ENCODE results near the gene AGAP1.

Gene AGAP1

DNA sequence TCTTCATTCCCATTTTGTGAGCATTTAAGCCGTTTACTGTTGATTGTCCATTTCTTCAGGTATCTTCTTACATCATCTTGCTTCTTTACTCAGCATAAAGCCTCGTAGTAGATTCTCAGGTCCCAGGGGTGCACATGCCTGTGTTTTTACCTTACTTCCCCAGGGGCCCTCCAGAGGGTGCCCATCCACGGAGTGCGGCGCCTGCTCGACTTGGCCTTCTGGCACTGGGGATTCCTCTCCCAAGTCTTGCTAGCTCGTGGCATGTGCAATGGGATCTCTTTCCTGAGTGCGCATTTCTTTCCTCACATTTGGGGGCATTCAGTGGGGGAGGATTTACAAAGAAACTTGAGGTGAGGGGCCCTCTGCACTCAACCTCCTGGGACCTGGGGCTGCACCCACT, 148.1 kb downstream of the AGAP1 start:
- DNase-seq: no peak

DNA sequence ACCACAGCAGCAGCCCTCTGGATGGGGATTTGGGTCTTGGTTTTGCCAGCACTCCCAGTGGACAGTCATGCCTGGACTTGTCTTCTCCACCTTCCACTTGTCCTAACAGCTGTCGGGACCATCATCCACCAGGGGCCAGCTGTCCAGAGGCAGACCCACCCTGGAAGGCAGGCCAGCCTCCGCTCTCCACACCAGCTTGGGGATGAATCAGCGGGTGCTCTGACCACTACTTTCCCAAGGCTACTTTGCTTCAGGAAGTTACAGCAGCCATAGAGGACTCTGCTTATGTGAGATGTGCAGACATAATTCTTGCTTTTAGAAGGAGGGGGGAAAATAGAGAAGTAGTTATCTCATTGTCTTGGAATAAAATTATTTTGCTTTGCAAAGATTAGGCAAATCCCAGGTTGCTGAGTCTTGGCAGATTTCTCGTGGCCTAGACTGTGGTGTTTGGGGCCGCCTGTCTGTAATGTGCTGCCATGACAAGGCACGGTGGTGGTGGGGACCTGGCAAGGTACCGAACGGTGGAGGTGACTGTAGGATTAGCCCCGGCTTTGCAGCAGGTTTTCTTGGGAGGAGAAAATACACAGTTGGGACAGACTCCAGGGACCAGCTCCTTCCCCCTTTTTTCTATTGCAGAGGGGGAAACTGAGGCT, 148.7 kb downstream of the AGAP1 start:
- no peak for DNase-seq

DNA sequence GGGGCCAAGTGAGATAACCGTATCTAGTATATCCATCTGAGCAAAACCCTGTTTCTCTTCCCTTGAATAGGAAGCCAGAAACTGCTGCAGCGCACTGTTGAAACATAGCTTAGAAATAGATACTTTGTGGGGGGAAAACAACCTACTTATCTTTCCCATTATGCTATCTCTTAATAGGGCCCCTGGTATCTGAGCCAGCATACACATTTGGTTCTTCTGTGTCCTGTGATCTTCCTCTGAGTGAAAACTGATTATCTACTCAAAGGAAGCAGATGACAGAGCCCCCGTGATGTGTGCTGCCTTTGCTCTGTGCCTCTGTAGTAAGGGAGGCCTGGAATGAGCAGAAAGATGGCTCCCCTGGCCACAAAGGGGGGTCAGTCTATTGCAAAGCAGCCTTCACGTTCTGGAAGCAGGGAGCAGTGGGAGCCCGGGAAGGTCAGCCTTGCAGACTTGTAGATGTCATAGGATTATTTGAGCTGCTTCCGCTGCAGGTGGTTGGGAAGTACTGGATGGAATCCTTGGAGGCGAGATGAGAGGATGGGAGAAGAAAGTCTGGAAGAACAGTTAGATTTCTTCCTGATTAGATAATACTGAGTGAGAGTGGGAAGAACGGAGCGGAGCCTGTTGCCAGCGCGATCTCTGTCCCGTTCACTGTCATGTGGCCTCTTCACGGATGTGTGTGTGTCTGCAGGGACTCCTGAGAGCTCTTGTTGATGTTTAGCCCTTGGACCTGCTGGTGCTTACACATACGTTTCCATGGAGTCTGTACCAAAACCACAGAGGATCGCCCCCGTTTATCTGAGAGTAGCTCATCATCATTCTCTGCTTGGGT, 150.1 kb downstream of the AGAP1 start:
- DNase-seq: no peak

DNA sequence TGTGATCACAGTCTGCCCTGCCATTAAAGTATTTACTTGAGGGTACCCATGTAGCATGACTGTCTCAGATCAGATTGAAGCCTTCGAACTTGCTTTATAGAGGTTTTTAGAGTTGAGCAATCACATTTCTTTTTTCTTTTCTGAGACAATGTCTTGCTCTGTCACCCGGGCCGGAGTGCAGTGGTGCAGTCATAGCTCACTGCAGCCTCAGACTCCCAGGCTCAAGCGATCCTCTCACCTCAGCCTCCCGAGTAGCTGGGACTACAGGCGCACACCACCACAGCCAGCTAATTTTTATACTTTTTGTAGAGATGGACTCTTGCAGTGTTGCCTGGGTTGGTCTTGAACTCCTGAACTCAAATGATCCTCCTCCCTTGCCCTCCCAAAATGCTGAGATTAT, 153.4 kb downstream of the AGAP1 start:
- no peak for DNase-seq

DNA sequence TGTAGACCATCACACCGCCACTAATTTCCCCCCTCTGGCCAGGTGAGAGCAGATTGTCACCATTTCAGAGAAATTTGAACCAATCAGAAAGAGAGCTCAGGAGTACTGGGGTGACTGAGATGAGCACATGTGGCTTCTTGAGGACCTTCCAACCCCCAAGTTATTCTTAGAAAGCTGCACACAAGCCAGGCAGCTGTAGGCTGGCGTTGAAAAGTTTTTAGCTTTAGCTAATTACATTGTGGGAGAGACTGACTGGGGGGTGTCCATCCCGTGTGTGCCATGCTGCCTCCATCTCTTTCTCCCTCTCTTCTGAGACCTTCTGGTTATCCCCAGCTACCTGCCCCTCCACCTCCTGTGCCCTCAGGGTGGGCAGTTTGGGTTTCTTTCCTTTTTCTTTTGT, 154.0 kb downstream of the AGAP1 start:
- no peak for DNase-seq

DNA sequence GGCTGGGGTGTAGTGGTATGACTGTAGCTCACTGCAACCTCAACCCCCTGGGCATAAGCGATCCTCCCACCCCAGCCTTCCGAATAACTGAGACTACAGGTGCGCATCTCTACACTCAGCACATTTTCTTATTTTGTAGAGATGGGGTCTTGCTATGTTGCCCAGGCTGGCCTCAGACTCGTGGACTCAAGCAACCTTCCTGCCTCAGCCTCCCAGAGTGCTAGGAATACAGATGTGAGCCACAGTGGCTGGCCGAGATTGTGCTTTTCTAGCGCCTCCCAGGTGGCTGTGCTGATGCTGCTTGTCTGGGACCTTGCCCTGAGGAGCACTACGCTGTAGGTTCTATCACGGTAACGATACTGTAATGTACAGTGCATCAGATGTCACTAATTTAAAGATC, 155.6 kb downstream of the AGAP1 start:
- no peak for DNase-seq

DNA sequence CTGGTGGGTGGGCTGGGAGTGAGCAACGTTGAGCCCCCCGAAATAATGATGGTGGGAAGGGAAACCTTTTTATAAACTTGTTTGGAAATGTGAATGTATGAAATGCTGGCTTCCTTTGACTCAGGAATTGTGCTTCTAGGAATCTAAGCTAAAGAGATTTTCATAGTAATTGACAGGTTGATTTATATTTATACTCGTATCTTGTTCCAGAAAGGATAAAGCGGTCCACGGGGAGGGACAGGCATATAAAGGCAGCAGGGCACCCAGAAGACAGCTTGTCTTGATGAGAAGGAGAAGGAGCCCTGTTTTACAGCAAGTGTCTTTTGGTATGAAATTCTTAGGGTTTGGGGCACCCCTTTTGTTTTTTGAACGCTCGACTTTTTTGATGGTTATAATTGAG, 157.8 kb downstream of the AGAP1 start:
- no peak for DNase-seq

DNA sequence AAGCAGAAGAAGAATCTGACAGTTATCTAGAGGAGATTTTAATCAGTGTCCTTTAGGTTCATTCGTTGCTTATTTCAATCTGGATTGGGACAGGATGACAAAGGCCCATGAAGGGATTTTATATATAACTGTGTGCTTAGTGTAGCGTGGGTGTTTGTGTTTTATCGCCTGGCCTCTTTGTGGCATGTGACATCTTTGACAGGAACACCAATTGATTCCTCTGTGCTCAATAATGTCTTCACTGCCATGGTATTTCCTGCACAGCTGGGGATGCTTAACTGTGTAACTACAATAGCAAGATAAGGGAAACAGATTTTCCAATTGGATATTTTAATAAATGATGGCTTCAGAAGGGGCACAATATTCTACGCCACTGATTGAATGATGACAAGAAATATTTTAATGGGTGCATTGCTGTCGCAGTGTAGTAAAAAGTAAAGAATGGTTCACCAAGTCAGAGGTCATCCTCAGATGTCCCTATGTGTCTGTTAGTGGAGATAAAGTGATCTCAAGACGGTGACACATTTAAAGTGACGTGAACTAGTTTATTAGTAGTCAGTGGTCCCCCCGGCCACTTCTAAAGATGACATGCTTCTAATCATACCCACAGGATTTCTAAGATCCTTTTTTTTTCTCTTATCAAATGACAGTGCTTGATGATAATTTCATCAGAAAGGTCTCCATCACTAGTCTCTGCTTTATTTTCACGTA, 160.4 kb downstream of the AGAP1 start:
- DNase-seq: no peak

DNA sequence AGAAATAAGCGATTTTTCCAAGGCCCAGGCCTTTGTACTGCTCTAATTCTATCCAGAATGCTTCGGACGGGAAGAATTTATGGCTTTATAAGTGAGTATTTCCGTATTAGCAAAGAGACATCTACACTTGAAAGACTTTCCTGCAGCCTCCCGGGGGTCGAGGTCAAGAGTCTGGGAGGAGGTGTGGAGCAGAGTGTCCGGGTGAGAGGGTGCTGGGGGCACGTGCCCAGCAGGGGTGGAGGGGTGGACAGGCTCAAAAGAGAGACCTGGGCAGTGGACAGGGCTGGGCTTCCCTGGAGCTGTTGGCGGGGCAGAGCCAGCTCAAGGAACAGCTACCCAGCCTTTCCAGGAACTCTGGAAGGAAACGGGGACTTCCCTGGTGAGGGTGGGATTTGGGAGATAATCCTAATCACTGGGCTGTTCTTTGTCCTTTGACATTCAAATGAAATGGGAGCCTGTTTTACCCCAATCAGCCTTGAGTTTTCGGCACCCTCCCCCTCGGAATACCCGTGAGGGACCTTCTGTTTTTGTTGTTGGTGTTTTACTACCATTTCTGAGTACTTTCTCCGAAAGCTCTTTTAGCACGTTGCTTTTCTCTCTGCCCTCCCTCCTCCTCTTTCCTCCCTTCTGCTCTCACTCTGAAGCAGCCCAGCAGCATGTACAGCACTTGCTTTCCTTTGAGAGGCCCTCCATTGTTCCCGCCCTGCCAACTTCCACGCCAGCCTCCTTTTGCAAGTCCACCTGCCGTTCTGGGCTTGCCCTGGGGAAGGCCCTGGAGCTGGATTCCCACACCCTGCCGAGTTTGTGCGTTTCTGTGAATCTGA, 164.7 kb downstream of the AGAP1 start:
- no peak for DNase-seq

DNA sequence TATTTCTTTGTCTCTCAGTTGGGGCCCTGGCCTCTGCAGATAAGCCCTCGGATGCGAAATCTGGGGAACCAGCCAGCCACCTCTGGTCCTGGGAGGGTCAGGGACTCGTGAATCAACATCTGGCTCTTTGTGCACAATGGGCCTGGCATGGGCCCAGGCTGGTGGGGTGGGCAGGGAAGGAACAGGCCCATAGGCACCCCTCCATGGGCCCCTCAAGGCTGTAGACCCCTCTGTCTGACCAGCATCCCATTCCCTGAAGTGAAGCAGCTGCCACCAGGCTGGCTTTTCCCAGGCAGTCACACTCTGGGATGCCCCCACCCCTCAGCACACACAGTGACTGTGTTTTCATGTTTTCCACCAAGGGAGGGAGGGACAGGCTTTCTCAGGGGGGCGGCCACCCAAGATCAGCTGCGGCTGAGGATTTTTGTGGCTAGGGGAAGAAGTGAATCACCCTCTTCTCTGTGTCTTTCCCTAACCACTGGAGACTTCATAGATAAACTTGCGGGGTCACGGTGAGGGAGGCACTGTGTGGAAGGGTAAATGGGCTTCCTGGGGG, 166.0 kb downstream of the AGAP1 start:
- DNase-seq: no peak

DNA sequence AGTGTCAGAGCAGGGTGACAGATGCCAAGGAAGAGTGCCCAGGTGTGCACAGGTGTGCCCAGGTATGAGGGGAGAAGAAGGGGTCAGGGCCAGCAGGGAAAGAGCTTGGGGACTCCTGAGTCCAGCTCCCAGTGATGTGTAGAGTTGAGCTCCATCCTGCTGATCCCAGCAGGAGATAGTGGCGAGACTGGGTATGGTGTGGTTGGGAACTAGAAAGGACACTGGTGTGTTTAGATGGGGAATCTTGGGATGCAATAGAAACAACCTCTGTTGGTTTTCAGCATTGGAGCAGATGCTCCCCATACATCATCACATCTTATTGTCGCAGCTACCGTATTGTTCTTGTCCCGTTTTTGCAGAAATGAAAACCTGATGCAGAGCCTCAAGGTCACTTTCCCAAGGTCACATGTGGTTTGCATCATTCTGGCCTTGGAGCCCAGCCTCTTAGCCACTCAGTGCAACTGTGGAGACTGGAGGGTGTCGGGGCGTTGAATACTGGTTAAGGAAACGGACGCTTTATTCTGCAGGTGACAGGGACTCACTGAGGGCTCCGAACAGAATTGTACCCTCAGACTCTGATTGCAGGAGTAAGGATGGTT, 166.7 kb downstream of the AGAP1 start:
- no peak for DNase-seq

DNA sequence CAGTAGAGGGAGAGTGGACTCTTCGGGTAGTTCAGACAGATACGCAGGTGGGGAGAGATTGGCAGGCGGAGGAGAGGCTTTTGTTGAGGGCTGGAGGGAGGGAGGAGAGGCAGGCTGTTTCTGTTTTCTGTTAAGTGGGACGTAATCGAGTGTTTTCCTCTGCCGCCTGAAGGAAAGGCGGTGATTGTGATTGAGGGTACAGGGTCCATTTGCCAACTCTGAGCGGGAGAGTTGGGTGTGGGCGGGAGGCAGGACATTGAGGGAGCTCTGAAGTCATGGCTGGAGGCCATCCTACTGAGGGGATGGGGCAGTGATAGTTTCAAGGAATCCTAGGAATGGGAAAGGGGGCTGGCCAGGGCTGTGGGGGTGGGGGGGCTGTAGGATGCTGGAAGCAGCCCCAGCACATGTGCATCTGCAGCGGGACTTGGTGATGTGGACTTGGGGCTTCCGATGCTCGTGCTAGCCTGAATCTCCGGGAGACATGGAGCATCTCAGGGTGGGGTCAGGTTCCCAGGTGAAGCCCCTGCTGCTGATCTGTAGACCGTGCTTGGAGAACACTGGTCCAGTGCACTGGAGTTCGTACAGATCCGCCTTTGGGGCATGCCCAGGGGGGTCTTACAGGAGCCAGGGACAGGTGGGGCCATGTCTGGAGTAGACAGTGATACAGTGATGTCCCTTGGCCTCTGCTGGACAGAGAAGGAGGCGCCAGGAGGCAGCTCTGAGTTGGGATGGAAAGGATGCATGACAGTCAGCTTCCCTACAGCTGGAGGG, 167.5 kb downstream of the AGAP1 start:
- DNase-seq: no peak

DNA sequence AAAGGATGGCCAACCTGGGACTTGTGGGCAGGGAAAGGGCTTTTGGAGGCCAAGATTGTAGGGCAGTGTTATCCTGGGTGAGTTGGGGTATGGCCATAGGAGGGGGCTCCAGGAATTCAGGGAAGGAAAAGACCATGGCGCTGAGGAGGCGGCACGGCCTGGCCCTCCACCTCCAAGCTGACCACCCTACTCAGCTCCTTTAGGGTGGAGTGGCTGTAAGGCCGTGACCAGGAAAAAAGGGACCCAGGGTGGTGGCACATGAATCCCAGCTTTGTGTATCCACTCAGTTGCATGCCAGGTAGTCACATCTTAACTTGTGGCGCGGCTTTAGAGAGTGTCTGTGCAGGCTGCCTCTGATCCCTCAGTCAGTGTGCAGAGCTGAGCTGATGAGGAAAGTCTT, 168.1 kb downstream of the AGAP1 start:
- no peak for DNase-seq

DNA sequence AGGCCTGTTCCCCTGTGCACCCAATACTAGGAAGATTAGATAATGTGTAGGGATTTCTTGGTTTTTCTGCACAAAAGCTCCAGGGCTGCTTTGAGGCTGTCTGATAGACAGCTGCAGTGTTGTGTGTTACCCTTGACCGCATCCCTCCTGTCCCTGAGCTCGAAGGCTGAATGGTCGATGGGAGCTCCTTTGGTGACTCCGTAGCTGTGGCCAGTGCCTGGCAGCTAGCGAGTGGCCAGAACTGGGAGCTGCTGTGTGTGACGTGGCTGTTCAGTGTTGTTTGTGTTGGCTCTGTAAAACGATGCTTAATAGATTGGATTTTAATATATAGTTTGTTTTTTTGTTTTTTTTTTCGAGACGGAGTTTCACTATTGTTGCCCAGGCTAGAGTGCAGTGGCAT, 170.0 kb downstream of the AGAP1 start:
- no peak for DNase-seq

DNA sequence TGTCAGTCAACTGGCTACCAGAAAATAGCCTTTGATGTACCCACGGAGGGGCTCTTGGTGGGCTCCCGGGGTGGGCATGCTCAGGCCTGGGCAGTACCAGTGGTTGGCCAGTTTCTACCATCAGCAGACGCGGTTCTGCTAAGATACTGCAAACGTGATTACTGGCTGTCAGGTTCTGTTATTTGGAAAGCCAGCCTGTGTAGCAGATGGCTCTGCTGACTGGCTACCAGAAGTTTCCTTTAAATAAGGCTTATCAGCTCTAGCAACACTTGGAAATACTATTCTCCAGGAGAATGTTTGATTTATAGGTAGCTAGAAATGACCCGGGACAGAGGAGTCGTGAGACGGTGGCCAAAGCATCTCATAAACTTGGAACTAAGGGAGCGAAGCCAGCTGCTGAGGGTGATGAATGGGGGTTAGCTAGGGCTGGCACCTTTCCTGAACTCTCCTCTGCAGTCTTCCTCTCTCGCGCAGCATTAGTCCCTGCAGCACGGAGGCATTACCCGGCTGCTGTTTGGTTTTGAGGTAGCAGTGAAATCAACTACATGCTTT, 171.9 kb downstream of the AGAP1 start:
- no peak for DNase-seq

DNA sequence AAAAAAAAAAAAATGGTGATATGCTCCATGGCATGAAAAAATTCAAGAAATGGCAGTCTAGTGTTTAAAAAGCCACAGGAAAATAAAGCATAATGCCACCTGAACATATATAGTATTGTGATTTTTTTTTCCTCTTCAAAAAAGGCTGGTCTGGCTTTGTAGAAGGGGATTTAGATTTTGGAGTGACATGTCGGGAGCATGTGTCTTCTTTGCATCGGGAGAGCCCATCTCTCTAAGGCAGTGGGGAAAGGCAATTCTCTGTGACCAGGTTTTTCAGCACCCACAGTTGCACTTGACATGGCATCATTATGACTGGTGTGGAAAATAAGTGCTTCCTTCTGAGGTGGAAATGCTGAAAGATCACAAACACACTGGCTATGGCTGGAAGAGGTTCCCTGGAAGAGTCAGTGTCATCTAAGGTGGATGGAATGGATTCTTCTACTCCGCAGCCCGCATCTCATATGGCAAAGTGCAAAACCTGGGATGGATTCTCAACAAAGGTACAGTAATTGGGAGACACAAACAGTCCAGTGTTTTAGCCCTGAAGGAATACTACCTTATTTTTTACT, 172.5 kb downstream of the AGAP1 start:
- peak; percentile 13 for DNase-seq

DNA sequence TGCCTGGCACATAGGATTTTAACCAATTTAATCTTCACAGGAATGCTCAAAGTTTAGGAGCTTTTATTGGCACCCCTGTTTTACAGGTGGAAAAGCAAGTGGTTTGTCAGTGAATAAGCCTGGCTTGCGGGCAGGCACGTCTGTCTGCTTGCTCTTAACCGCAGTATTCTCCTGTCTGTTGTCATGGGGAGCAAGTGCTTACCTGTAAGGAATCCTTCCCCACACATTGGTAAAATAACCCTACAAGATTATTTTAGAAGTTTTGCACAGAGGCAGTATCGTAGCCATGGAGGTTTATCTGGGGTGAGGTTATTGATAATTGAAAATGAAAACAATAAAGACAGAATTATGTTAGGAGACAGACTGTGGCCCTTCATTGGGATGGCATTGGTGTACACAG, 174.9 kb downstream of the AGAP1 start:
- DNase-seq: no peak

DNA sequence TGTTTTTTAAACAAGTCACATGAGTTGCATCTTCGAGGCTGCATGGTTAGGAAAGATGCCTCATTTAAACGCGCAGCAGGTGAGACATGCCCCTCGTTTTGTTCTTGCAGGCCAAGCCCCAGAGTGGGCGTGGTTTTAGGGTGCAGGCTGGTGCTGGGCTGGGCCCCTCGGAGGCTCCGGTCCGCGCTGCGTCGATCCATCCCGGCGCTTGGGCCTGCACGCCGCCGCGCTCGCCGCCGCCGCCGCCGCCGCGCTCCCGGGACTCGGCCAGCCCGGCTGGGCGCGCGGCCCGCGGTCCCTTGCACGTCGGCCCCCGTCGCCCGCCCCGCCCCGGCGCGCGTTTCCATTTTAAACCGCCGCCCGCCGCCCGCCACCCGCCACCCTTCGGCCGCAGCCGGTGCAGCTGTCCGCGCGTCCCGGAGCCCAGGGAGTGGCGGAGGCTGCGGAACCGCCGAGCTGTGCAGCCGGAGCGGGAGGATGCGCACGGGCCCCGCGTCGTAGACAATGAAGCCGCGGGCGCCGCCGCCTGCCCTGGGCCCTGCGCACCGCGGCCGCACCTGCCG, 175.5 kb downstream of the AGAP1 start:
- peak; percentile 74 for DNase-seq

DNA sequence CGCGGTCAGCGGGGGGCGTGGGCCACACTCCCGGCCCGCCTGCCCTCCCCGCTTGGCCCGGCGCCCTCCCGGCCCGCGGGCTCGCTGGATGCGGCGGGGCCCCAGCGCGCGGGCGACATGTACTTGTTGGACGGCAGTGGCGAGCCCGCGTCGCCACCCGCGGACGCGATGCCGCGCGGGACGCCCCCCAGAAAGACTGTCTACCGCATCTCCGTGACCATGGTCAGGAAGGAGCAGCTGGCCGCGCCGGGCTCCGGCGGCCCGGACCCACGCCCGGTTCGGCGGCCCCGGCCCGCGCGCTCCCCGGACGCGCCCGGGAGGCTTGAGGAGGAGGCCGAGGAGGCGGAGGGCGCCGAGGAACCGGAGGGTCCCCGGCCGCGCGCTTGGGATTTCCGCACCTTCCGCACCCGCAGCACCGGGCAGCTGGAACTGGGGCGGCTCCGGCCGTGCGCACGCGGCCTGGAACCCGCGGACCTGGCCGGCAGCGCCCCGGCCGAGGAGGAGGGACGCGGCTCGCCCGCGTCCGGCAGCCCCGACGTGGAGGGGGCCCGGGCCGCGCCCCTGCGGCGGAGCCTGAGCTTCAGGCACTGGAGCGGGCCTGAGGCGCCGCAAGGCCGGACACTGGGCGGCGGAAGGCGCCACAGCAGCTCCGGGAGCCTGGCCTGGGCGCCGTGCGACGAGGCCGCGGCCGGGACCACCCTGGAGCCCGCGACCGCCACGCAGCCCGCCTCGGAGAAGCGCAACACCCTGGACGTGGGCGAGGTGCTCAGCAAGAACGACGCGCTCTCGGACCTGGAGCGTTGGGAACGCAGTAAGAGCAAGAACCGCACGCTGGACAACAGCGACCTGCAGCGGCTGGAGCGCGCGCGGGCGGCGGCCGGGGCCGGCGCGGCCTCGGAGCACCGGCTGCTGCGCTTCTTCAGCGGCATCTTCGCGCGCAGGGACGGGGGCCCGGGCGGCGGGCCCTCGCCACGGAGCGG, 176.4 kb downstream of the AGAP1 start:
- no peak for DNase-seq

Measured in NCI-H1048 (cell line).